ENCODE data around the gene SLC39A6. TPM values are rescaled to one million over a fixed set of nuclear protein-coding genes. Genes with fewer than 3 reads are reported as not detected.
"Not testable (repeated sequence)": the region's sequence is repeated elsewhere in the genome, so short reads cannot be mapped to it uniquely, and the experiment has no call there.

Gene SLC39A6
- total RNA-seq, 6 experiments from 2014 or later = 62.4 to 76.4 (median 71.1) TPM

- Mint-ChIP-seq H3K27ac (peak overlapping the region; percentile 98), H3K4me1 (ENCODE audit: low read depth) (peaks cover 28% of the 10 kb centered on the region), H3K9me3 (no peaks in the 10 kb centered on the region), H3K36me3 (ENCODE audit: low read depth) (peaks cover 12% of the 10 kb centered on the region), H3K4me3 (peak overlapping the region; percentile 99), H3K27me3 (ENCODE audit: insufficient read depth) (peaks cover 4% of the 10 kb centered on the region)
- no peak for TF ChIP-seq CTCF (IDR thresholded peaks at IDR 0.05)
- no peak for DNase-seq
These were observed 62.5 kb downstream of the SLC39A6 start for GRCh38 chr18:36066686-36067054.

GRCh38 chr18:36066001-36066400 lies 63.1 kb downstream of the SLC39A6 start:
- peak overlapping the region; percentile 98 for H3K27ac Mint-ChIP-seq
- H3K4me3 Mint-ChIP-seq = peak overlapping the region; percentile 99
- H3K4me1 Mint-ChIP-seq (ENCODE audit: low read depth) = peaks cover 32% of the 10 kb centered on the region
- H3K9me3 Mint-ChIP-seq = no peaks in the 10 kb centered on the region
- peaks cover 4% of the 10 kb centered on the region for H3K27me3 Mint-ChIP-seq (ENCODE audit: insufficient read depth)
- H3K36me3 Mint-ChIP-seq (ENCODE audit: low read depth) = peaks cover 12% of the 10 kb centered on the region
- TF ChIP-seq CTCF (IDR thresholded peaks at IDR 0.05) = no peak
- DNase-seq = peak; percentile 30

- DNase-seq; H3K27ac Mint-ChIP-seq; H3K27me3 Mint-ChIP-seq (ENCODE audit: insufficient read depth); H3K9me3 Mint-ChIP-seq: not testable (repeated sequence)
- Mint-ChIP-seq H3K36me3 (ENCODE audit: low read depth) (peaks cover 12% of the 10 kb centered on the region), H3K4me1 (ENCODE audit: low read depth) (peaks cover 32% of the 10 kb centered on the region), H3K4me3 (peak overlapping the region; percentile 45; the same call in 1 of the 2 replicates)
These were observed 64.4 kb downstream of the SLC39A6 start for GRCh38 chr18:36064809-36065079.

GRCh38 chr18:36064027-36064808 lies 64.9 kb downstream of the SLC39A6 start:
- DNase-seq = no peak
- Mint-ChIP-seq H3K36me3 (ENCODE audit: low read depth) (peaks cover 12% of the 10 kb centered on the region), H3K9me3 (no peaks in the 10 kb centered on the region), H3K27ac (no peak overlapping the region), H3K4me3 (peak overlapping the region; percentile 45; the same call in 1 of the 2 replicates), H3K27me3 (ENCODE audit: insufficient read depth) (peaks cover 4% of the 10 kb centered on the region), H3K4me1 (ENCODE audit: low read depth) (peaks cover 32% of the 10 kb centered on the region)
- TF ChIP-seq CTCF (IDR thresholded peaks at IDR 0.05) = no peak

GRCh38 chr18:36058674-36059073 lies 70.5 kb downstream of the SLC39A6 start:
- Mint-ChIP-seq H3K9me3 (peaks cover 2% of the 10 kb centered on the region; the same call in 1 of the 2 replicates), H3K36me3 (ENCODE audit: low read depth) (peaks cover 8% of the 10 kb centered on the region), H3K27ac (no peak overlapping the region), H3K4me3 (no peak overlapping the region), H3K27me3 (ENCODE audit: insufficient read depth) (no peaks in the 10 kb centered on the region), H3K4me1 (ENCODE audit: low read depth) (peaks cover 8% of the 10 kb centered on the region; the same call in 1 of the 2 replicates)
- no peak for TF ChIP-seq CTCF (IDR thresholded peaks at IDR 0.05)
- DNase-seq = no peak

Other genes starting within 250 kb of the SLC39A6 start
- 10 to 100 TPM; 44.6 to 55.1 (median 46.1) TPM for gene RPRD1A, start 61.8 kb downstream of the SLC39A6 start, total RNA-seq (2021; fragmentation: NEBNext Ultra II Directional; extraction: Animal tissue kit (Norgen Biotek cat#: 25700))
- gene ELP2, start 559 bp upstream of the SLC39A6 start, total RNA-seq (2021; fragmentation: NEBNext Ultra II Directional; extraction: Animal tissue kit (Norgen Biotek cat#: 25700)) = 10 to 100 TPM; 76.2 to 99.7 (median 82.3) TPM
- gene MOCOS, start 58.2 kb upstream of the SLC39A6 start, total RNA-seq (2021; fragmentation: NEBNext Ultra II Directional; extraction: Animal tissue kit (Norgen Biotek cat#: 25700)) = 1 to 10 TPM; 1.7 to 3.0 (median 2.5) TPM
- gene FHOD3, start 168.4 kb upstream of the SLC39A6 start, total RNA-seq (2021; fragmentation: NEBNext Ultra II Directional; extraction: Animal tissue kit (Norgen Biotek cat#: 25700)) = 10 to 100 TPM; 32.8 to 67.6 (median 61.4) TPM

All from HFFc6 (cell line).